ENCODE data around the gene MRPL36. TPM values are rescaled to one million over a fixed set of nuclear protein-coding genes. Genes with fewer than 3 reads are reported as not detected.

Gene MRPL36
- total and polyA plus RNA-seq, 9 of the 15 experiments (the other 6 are each of a cell fraction or from before 2014, with no cell fraction given): 78.3 to 557 (median 124) TPM

DNA sequence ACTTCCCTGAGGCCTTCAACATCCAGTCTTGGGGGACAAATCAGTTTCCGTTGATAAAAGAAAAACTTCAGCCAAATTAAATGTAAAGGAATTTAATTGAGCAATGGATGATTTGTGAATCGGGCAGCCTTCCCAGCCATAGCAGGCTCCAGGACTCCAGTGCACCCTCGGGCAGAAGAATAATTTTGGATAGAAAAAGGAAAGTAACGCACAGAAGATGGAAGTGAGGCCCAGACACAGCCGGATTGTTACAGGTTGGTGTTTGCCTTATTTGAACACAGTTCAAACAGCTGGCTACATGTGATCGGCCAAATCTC, 19.1 kb downstream of the MRPL36 start:
- BruUV-seq (replicated peaks): no TSS peak
- Histone ChIP-seq H4K20me1 (replicated peaks; ENCODE audit: control insufficient read depth, insufficient read depth, low read length) (no peaks in the 10 kb centered on the region; the same call in 1 of the 2 replicates), H3K79me2 (ENCODE audit: control insufficient read depth, insufficient read depth, low read length) (no peaks in the 10 kb centered on the region), H3K9me3 (replicated peaks; ENCODE audit: control insufficient read depth, insufficient read depth, low read depth, low read length) (no peaks in the 10 kb centered on the region), H3K27ac (ENCODE audit: extremely low read depth, low read depth, low read length) (no peak overlapping the region), H3K4me1 (replicated peaks in 1 of 2; ENCODE audit: control insufficient read depth in 2 of 2, insufficient read depth in 2 of 2, low read length in 2 of 2) (peaks cover 0 to 4% of the 10 kb centered on the region in 2 experiments; a peak in 2 of 5 replicates), H3K9ac (ENCODE audit: insufficient read depth in 1 of 2, low read depth in 2 of 2, low read length in 2 of 2) (no peak overlapping the region), H3K36me3 (ENCODE audit: control insufficient read depth, insufficient read depth, low read length) (no peaks in the 10 kb centered on the region), H3K27me3 (ENCODE audit: control insufficient read depth in 2 of 2, insufficient read depth in 2 of 2, low read length in 2 of 2) (peaks cover 70 to 91% of the 10 kb centered on the region in 2 experiments), H3K4me2 (ENCODE audit: insufficient read depth, low read length) (no peak overlapping the region), H3K4me3 (no peak overlapping the region), H2AFZ (ENCODE audit: low read depth, low read length) (no peak overlapping the region), H3K9me1 (ENCODE audit: control insufficient read depth, insufficient read depth, low read length) (no peaks in the 10 kb centered on the region)
- no peak for FAIRE-seq
- WGBS (ENCODE audit: insufficient coverage, low coverage, missing lambda C conversion rate): 3% methylated on average over 6 of the region's 6 CpGs
- DNase-seq (ENCODE audit: extremely low read depth in 1 of 4, low spot score in 3 of 4): no peak
- POLR2A ChIA-PET: interaction anchor here (0.6 kb wide), 1 partner anchor 57 kb away, joined by 3 read pairs; no protein-coding TSS in a partner anchor
- ATAC-seq: no peak
- intact Hi-C loops (cut with micrococcal nuclease): no loop called here
- in situ Hi-C loops (cut with MboI): no loop called here
- CTCF ChIA-PET (ENCODE audit: low intra/inter-chr PET ratio): no interaction called here
- no peak for TF ChIP-seq ZNF436 (CRISPR knock-in tag; IDR thresholded peaks at IDR 0.05)
- no peak for TF ChIP-seq SNIP1 (IDR thresholded peaks at IDR 0.05; ENCODE audit: low read depth)
- TF ChIP-seq, protein P1, sequence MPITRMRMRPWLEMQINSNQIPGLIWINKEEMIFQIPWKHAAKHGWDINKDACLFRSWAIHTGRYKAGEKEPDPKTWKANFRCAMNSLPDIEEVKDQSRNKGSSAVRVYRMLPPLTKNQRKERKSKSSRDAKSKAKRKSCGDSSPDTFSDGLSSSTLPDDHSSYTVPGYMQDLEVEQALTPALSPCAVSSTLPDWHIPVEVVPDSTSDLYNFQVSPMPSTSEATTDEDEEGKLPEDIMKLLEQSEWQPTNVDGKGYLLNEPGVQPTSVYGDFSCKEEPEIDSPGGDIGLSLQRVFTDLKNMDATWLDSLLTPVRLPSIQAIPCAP (CRISPR knock-in tag; IDR thresholded peaks at IDR 0.05; ENCODE audit: borderline replicate concordance): no peak
- TF ChIP-seq RBM22 (IDR thresholded peaks at IDR 0.05; ENCODE audit: low read depth, low read length, poor library complexity, severe bottlenecking): no peak
- TF ChIP-seq DACH1 (IDR thresholded peaks at IDR 0.05; ENCODE audit: partially characterized antibody): no peak
- TF ChIP-seq NUFIP1 (IDR thresholded peaks at IDR 0.05; ENCODE audit: partially characterized antibody): no peak
- no peak for TF ChIP-seq MCM2 (IDR thresholded peaks at IDR 0.05; ENCODE audit: low read depth)
- TF ChIP-seq RB1 (IDR thresholded peaks at IDR 0.05; ENCODE audit: low read depth): no peak
- TF ChIP-seq ZKSCAN8 (CRISPR knock-in tag; IDR thresholded peaks at IDR 0.05): no peak
- TF ChIP-seq ZBTB8A (IDR thresholded peaks at IDR 0.05; ENCODE audit: partially characterized antibody): no peak
- TF ChIP-seq DDX20 (tag; IDR thresholded peaks at IDR 0.05; ENCODE audit: low read depth): no peak
- no peak for TF ChIP-seq FOXA1 (IDR thresholded peaks at IDR 0.05; ENCODE audit: borderline replicate concordance)
- TF ChIP-seq SMARCA5 (IDR thresholded peaks at IDR 0.05): no peak
- TF ChIP-seq CTBP1 (IDR thresholded peaks at IDR 0.05; ENCODE audit: borderline replicate concordance): no peak
- TF ChIP-seq, protein P2, sequence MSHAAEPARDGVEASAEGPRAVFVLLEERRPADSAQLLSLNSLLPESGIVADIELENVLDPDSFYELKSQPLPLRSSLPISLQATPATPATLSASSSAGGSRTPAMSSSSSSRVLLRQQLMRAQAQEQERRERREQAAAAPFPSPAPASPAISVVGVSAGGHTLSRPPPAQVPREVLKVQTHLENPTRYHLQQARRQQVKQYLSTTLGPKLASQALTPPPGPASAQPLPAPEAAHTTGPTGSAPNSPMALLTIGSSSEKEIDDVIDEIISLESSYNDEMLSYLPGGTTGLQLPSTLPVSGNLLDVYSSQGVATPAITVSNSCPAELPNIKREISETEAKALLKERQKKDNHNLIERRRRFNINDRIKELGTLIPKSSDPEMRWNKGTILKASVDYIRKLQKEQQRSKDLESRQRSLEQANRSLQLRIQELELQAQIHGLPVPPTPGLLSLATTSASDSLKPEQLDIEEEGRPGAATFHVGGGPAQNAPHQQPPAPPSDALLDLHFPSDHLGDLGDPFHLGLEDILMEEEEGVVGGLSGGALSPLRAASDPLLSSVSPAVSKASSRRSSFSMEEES (CRISPR knock-in tag; IDR thresholded peaks at IDR 0.05): no peak
- TF ChIP-seq, protein P3, sequence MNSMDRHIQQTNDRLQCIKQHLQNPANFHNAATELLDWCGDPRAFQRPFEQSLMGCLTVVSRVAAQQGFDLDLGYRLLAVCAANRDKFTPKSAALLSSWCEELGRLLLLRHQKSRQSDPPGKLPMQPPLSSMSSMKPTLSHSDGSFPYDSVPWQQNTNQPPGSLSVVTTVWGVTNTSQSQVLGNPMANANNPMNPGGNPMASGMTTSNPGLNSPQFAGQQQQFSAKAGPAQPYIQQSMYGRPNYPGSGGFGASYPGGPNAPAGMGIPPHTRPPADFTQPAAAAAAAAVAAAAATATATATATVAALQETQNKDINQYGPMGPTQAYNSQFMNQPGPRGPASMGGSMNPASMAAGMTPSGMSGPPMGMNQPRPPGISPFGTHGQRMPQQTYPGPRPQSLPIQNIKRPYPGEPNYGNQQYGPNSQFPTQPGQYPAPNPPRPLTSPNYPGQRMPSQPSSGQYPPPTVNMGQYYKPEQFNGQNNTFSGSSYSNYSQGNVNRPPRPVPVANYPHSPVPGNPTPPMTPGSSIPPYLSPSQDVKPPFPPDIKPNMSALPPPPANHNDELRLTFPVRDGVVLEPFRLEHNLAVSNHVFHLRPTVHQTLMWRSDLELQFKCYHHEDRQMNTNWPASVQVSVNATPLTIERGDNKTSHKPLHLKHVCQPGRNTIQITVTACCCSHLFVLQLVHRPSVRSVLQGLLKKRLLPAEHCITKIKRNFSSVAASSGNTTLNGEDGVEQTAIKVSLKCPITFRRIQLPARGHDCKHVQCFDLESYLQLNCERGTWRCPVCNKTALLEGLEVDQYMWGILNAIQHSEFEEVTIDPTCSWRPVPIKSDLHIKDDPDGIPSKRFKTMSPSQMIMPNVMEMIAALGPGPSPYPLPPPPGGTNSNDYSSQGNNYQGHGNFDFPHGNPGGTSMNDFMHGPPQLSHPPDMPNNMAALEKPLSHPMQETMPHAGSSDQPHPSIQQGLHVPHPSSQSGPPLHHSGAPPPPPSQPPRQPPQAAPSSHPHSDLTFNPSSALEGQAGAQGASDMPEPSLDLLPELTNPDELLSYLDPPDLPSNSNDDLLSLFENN (IDR thresholded peaks at IDR 0.05; ENCODE audit: low read depth in 2 of 2, low read length in 2 of 2): no peak

All from K562 (cell line).